ENCODE data around the gene FRMPD1.
"Not testable (repeated sequence)": the region's sequence is repeated elsewhere in the genome, so short reads cannot be mapped to it uniquely, and the experiment has no call there.

FRMPD1 gene

GRCh38 chr9:37740128-37740527 is 89.4 kb downstream of the FRMPD1 start:
- no peak for DNase-seq

DNA sequence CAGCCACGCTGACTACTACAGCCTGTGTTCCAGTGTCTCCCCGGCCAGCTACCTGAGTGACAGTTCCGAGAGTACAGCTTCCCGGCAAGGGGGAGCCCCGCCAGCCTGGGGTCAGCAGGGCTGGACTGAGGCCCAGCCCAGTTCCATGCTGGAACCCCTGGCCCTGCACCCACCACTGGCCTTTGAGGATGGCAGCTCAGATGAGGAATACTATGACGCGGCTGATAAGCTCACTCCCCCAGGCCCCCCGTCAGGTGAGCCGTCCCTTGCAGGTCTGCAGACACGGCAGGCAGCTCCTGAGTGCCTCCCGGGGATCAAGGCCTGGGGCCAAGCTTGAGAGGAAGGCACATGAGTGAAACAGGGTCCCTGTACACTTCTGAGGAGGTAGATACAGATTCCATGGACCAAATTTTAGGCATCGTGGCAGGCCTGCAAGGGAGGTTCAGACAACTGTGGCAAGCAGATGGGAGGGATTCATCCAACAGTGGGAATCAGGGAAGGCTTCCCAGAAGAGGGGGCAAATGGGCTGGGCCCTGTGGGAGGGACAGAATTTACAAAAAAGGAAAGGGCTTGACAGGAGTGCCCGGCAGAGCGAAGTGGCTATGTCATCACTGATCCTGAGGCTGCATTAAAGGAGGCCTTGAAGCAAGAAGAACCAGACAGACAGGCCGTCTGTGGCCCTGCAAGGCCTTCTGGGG is 90.0 kb downstream of the FRMPD1 start:
- DNase-seq = no peak

GRCh38 chr9:37745970-37746369 is 95.2 kb downstream of the FRMPD1 start:
- DNase-seq = no peak

DNA sequence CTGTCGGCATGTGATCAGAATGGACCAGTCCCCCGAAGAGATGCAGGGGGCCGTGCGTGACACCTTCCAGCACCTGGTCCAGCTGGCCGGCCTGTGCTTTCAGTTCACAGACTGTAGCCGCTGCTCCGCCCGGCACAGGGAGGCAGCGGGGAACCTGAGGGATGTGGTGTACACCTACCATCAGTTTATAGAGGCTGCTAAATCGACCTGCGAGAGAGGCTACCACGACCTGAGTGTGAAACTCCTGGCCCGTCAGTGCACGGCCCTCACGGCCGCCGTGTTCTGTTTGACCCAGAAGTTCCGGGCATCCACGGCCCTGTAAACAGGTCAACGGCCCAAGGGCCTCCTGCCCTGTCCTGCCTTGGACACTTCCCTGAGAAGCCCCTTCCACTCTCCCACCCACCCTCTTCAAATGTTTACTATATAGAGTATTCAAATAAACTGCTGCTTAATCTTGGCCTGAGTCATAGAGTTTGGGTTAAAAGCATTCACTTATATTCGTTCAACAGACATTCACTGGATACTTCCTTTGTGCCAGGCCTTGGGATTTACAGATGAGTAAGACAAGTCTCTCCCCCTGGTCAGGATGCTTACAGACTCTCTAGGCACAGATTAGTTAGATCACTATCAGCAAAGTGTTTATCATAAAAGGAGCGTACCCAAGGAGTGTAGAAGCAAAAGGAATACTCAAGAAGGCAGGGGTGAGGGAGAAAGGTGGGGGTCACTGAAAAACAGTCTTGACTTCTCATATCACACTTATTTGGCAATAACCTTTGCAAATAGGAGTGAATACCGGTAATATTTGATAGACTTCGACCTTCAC is 95.9 kb downstream of the FRMPD1 start:
- DNase-seq = peak; percentile 60

GRCh38 chr9:37747271-37747753 is 96.6 kb downstream of the FRMPD1 start:
- DNase-seq = peak; percentile 83

GRCh38 chr9:37749129-37749528 is 98.4 kb downstream of the FRMPD1 start:
- no peak for DNase-seq

DNA sequence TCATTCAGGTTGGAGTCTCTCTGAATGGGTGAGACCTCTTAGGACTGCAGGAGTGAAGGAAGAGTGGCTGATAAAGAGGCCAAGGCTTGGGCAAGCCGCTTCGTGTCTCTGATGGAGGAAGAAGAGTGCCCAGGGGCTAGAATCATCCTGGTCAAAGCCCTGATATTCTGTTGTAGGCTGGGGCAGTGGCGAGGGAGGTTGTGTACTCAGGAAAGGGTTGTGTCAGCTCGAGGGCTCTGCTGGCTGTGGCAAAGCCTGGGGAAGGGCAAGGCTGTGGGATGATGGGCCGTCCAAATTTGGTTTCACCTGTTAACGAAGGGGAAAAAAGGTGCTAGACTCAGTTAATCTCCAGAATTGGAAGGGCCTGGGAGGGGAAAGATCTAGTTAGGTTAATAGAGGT is 100.4 kb downstream of the FRMPD1 start:
- no peak for DNase-seq

DNA sequence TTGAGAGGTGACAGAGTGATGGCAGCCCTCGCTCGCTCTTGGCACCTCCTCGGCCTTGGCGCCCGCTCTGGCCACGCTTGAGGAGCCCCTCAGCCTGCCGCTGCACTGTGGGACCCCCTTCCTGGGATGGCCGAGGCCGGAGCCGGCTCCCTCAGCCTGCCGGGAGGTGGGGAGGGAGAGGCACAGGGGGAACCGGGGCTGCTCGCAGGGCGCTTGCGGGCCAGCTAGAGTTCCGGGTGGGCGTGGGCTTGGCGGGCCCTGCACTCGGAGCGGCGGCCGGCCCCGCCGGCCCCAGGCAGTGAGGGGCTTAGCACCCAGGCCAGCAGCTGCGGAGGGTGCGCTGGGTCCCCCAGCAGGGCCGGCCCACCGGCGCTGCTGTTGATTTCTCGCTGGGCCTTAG is 101.0 kb downstream of the FRMPD1 start:
- DNase-seq = not testable (repeated sequence)

GRCh38 chr9:37752112-37752511 is 101.4 kb downstream of the FRMPD1 start:
- DNase-seq = not testable (repeated sequence)

DNA sequence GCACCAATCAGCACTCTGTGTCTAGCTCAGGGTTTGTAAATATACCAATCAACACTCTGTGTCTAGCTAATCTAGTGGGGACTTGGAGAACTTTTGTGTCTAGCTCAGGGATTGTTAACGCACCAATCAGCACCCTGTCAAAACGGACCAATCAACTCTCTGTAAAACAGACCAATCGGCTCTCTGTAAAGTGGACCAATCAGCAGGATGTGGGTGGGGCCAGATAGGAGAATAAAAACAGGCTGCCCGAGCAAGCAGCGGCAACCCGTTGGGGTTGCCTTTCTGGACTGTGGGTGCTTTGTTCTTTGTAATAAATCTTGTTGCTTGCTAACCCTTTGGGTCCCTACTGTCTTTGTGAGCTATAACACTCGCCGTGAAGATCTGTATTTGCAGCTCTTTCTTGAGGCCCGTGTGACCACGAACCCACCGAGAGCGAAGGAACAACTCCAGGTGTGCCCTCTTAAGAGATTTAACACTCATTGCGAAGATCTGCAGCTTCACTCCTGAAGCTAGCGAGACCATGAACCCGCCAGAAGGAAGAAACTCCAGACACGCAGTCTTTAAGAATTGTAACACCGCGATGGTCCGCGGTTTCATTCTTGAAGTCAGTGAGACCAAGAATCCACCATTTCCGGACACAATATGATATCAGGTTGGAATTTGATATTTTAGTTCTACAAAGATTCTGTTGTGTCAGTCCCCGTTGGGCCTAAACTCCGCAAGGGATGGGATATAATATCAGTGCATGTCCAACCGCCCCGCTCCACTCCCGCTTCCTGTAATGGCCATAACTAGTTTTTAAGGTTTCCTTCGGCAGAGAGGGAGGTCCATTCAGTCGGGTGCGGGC is 102.1 kb downstream of the FRMPD1 start:
- no peak for DNase-seq

- DNase-seq = peak; percentile 87
These were observed 102.9 kb downstream of the FRMPD1 start, which contains the start of gene TRMT10B for GRCh38 chr9:37753489-37754190. Gene TRMT10B, plus strand, starts transcription at chr9:37753805. Its CDS starts 8,127 bp downstream, at chr9:37761932.

GRCh38 chr9:37758747-37759146 is 108.0 kb downstream of the FRMPD1 start:
- no peak for DNase-seq

GRCh38 chr9:37760416-37761161 is 109.8 kb downstream of the FRMPD1 start:
- no peak for DNase-seq

DNA sequence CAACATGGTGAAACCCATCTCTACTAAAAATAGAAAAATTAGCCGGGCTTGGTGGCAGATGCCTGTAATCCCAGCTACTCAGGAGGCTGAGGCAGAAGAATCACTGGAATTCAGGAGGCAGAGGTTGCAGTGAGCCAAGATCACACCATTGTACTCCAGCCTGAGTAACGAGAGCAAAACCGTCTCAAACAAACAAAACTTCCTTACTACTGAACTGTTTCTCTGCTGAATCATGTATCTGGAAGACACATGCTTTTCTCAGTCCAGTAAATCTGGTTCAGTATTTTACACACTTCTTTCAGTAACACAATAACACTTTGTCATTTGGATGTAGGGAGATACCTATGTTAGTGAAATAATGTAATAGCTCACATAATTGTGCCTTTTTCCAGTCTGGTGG is 110.8 kb downstream of the FRMPD1 start:
- DNase-seq = no peak

- DNase-seq = not testable (repeated sequence)
These were observed 114.5 kb downstream of the FRMPD1 start for GRCh38 chr9:37765263-37765662.

DNA sequence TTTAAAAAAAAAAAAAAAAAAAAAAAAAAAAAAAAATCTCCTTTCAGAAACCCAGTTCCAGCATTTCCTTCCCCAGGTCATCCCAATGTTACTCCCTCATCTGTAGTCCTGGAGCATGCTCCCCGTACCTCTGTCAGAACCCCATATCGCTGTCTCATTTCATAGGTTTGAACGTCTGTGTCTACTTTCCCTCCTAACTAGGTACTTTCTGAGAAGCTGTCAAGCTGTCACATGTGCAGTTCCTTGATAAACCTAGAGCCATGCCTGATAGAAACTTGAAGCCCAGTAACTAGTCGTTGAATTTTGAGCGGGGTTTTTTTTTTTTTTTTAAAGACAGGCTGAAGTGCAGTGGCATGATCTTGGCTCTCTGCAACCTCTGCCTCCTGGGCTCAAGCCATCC is 118.6 kb downstream of the FRMPD1 start:
- DNase-seq = no peak

DNA sequence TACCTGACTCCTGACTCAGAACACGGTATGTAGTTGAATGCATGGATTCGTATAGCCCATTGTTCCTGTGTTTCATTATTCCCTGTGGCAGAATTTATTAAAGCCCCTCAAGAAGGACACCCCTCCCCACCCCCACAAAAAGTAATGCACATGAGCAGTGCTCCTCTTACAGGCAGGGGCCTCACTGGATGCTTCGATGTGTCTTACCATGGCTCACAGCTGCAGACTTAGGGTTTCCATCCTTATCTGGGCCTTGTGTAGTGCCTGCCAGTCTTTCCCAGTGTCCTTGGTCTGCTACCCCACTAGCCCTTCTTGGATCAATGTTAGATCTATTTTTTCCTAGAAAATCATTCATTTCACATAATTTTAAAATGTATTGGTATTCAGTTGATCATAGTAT is 119.2 kb downstream of the FRMPD1 start:
- no peak for DNase-seq

DNA sequence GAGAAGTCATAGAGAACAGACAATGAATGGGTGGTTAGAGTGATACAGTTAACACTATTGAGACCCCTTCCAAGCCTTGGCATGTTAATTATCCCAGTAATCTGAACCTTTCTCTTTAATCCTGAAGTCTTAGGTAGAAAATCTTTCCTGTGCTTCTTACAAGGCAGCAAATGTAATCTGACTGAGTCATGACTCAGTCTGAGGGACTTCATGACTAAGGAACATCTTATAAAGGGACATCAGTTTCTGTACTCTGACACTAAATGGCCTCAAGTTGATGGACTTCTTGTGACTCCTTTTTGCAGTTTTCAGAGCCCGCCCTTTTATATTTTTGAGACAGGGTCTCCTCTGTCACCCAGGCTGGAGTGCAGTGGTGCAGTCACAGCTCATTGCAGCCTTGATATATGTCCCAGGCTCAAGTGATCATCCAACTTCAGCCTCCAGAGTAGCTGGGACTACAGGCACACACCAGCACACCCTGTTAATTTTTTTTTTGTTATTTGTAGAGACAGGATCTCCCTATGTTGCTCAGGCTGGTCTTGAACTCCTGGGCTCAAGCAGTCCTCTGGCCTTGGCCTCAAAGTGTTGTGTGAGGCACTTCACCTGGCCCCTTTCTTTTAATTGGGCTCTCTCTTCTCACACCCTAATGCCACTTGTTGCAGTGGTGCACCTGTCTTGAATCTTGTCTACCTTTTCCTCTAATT is 124.6 kb downstream of the FRMPD1 start:
- DNase-seq = no peak

GRCh38 chr9:37776328-37776727 is 125.6 kb downstream of the FRMPD1 start:
- DNase-seq = no peak

- DNase-seq = no peak
These were observed 127.8 kb downstream of the FRMPD1 start for GRCh38 chr9:37778534-37778933.

DNA sequence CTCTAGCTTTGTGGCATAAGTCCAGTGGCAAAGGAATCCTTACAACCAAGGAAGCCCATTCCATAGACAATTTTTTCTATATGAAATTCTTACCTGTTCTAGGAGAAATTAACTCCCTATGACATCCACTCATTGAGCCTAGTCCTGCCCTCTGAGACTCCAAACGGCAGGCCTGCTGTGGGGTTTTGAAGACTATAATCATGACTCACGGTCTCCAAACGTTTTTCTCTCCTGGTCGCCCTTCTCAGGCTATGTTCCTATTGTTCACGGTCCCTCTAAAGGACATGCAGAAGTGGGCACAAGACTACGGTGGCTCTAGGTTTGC is 133.5 kb downstream of the FRMPD1 start:
- DNase-seq = no peak

Data from islet precursor cell (in vitro differentiated cells).